Measurements from ENCODE around the gene BACH2.

Gene BACH2

GRCh38 chr6:90274451-90275030 lies 22.1 kb downstream of the BACH2 start:
- FAIRE-seq = no peak

- FAIRE-seq = no peak
Observed at GRCh38 chr6:90273863-90274262, 22.8 kb downstream of the BACH2 start.

GRCh38 chr6:90272895-90273294 lies 23.7 kb downstream of the BACH2 start:
- FAIRE-seq = no peak

- no peak for FAIRE-seq
Observed at GRCh38 chr6:90271831-90272230, 24.8 kb downstream of the BACH2 start.

- no peak for FAIRE-seq
Observed at GRCh38 chr6:90269334-90269733, 27.3 kb downstream of the BACH2 start.

- no peak for FAIRE-seq
Observed at GRCh38 chr6:90268178-90268577, 28.5 kb downstream of the BACH2 start.

- FAIRE-seq = no peak
Observed at GRCh38 chr6:90266905-90267621, 29.6 kb downstream of the BACH2 start.

GRCh38 chr6:90264561-90264960 lies 32.1 kb downstream of the BACH2 start:
- no peak for FAIRE-seq

- FAIRE-seq = no peak
Observed at GRCh38 chr6:90263633-90264032, 33.0 kb downstream of the BACH2 start.

- FAIRE-seq = no peak
Observed at GRCh38 chr6:90261801-90262200, 34.8 kb downstream of the BACH2 start.

GRCh38 chr6:90257486-90257738 lies 39.2 kb downstream of the BACH2 start:
- FAIRE-seq = no peak

GRCh38 chr6:90256698-90257485 lies 39.8 kb downstream of the BACH2 start:
- no peak for FAIRE-seq

GRCh38 chr6:90253631-90254030 lies 43.0 kb downstream of the BACH2 start:
- FAIRE-seq = no peak

GRCh38 chr6:90251295-90251992 lies 45.2 kb downstream of the BACH2 start:
- no peak for FAIRE-seq

- FAIRE-seq = no peak
Observed at GRCh38 chr6:90250405-90250804, 46.2 kb downstream of the BACH2 start.

- no peak for FAIRE-seq
Observed at GRCh38 chr6:90249458-90249857, 47.2 kb downstream of the BACH2 start.

- no peak for FAIRE-seq
Observed at GRCh38 chr6:90249034-90249433, 47.6 kb downstream of the BACH2 start.

GRCh38 chr6:90247262-90247661 lies 49.4 kb downstream of the BACH2 start:
- no peak for FAIRE-seq

GRCh38 chr6:90241229-90241880 lies 55.3 kb downstream of the BACH2 start:
- no peak for FAIRE-seq

- FAIRE-seq = no peak
Observed at GRCh38 chr6:90238496-90239266, 58.0 kb downstream of the BACH2 start.

GRCh38 chr6:90237350-90237990 lies 59.2 kb downstream of the BACH2 start:
- no peak for FAIRE-seq

- no peak for FAIRE-seq
Observed at GRCh38 chr6:90233994-90234393, 62.6 kb downstream of the BACH2 start.

Data from endometrium (tissue), 2 donors.